GM23248 (cell line): ENCODE measurements around the gene IL12RB1.

Experiments used
- EZH2 ChIP-seq: fragments of 200-600 bp; sonication (generic); IDR thresholded peaks from 2 replicates; pipeline ENCODE4 v1.6.1; 2018; ENCODE audit warnings: antibody characterized with exemption, mild to moderate bottlenecking; ENCODE audit not compliant: insufficient read depth, poor library complexity, severe bottlenecking
- EZH2phosphoT487 ChIP-seq: fragments of 200-600 bp; sonication (generic); IDR thresholded peaks from 2 replicates; pipeline ENCODE4 v1.6.1; 2018; ENCODE audit warnings: antibody characterized with exemption, moderate library complexity, mild to moderate bottlenecking, low read depth; ENCODE audit not compliant: insufficient read depth

GRCh38 chr19:18101268-18101667, 14.5 kb upstream of the IL12RB1 start:
- TF ChIP-seq EZH2 (no peak), EZH2phosphoT487 (no peak)
